GM19324 (cell line): Measurements from ENCODE around the gene SLIT3.

Source experiments
- ATAC-seq: cut with Tn5 transposase; IDR thresholded peaks from one replicate; pipeline ENCODE4 v1.9.1; 2021; ENCODE audit warnings: mild to moderate bottlenecking, moderate library complexity; ENCODE audit not compliant: unreplicated experiment, low FRiP score

Gene SLIT3

GRCh38 chr5:168793841-168794837 is 506.8 kb downstream of the SLIT3 start:
- no peak for ATAC-seq

GRCh38 chr5:168792678-168793077 is 508.3 kb downstream of the SLIT3 start:
- ATAC-seq: no peak

GRCh38 chr5:168790671-168791250 is 510.2 kb downstream of the SLIT3 start:
- no peak for ATAC-seq

- no peak for ATAC-seq
Observed at GRCh38 chr5:168790002-168790635, 510.8 kb downstream of the SLIT3 start.

GRCh38 chr5:168788786-168789185 is 512.2 kb downstream of the SLIT3 start:
- ATAC-seq: no peak

- ATAC-seq: no peak
Observed at GRCh38 chr5:168788107-168788506, 512.8 kb downstream of the SLIT3 start.

- ATAC-seq: no peak
Observed at GRCh38 chr5:168786147-168786546, 514.8 kb downstream of the SLIT3 start.

- no peak for ATAC-seq
Observed at GRCh38 chr5:168784454-168784853, 516.5 kb downstream of the SLIT3 start.

GRCh38 chr5:168781941-168782571 is 518.9 kb downstream of the SLIT3 start:
- ATAC-seq: no peak

- no peak for ATAC-seq
Observed at GRCh38 chr5:168780888-168781287, 520.1 kb downstream of the SLIT3 start.

GRCh38 chr5:168779333-168779732 is 521.6 kb downstream of the SLIT3 start:
- ATAC-seq: no peak

GRCh38 chr5:168778536-168778935 is 522.4 kb downstream of the SLIT3 start:
- ATAC-seq: no peak

GRCh38 chr5:168777651-168778050 is 523.3 kb downstream of the SLIT3 start:
- ATAC-seq: no peak

- ATAC-seq: no peak
Observed at GRCh38 chr5:168776070-168776469, 524.9 kb downstream of the SLIT3 start.

- ATAC-seq: no peak
Observed at GRCh38 chr5:168773226-168773625, 527.7 kb downstream of the SLIT3 start.

GRCh38 chr5:168772316-168772961 is 528.5 kb downstream of the SLIT3 start:
- no peak for ATAC-seq

- no peak for ATAC-seq
Observed at GRCh38 chr5:168771678-168772077, 529.3 kb downstream of the SLIT3 start.

- no peak for ATAC-seq
Observed at GRCh38 chr5:168770996-168771395, 529.9 kb downstream of the SLIT3 start.

- ATAC-seq: no peak
Observed at GRCh38 chr5:168770036-168770498, 530.9 kb downstream of the SLIT3 start.

- no peak for ATAC-seq
Observed at GRCh38 chr5:168768172-168768571, 532.8 kb downstream of the SLIT3 start.
